RPMI7951 (cell line): ENCODE measurements around the gene A4GALT. TPM values are rescaled to one million over a fixed set of nuclear protein-coding genes. Genes with fewer than 3 reads are reported as not detected.
A peak's percentile ranks its signal among the peaks of the same experiment; 100 is the strongest.
"Not testable (repeated sequence)": the region's sequence is repeated elsewhere in the genome, so short reads cannot be mapped to it uniquely, and the experiment has no call there.

Experiments used
- DNase-seq: peaks from one replicate; pipeline ENCODE4 v3.0.0-alpha.2; 2012; ENCODE audit warnings: low read depth
- total RNA-seq: library from RNA; depleted of rRNA; stranded (reverse); fragments of >200 nt; shearing (Covaris generic); gene quantifications from 2 replicates; pipeline ENCODE4 v1.2.3, GENCODE V29; 2014

The A4GALT gene
- total RNA-seq, 1 experiment from 2014 or later = 3.2 TPM

- not testable (repeated sequence) for DNase-seq
These were observed 19.6 kb upstream of the A4GALT start for GRCh38 chr22:42740320-42740719.

DNA sequence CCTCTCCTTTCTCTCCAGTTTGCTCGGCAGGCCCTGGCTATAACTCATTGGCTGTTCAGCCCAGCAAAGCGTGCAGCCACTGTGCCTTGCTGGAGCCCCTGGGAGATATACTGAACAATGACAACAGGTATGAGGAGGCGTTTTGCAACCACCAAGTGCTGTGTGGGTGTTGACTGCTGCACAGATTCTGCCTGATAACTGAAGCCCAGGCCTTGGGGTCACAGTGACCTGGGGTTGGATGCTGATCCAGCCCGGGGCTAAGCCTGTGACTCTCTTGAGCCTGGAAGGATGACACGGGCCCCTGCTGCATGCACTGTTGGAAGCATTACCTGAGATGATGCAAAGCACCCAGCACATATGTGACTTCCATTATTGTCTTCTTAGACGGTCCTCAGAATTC is 13.7 kb upstream of the A4GALT start:
- DNase-seq = no peak

DNA sequence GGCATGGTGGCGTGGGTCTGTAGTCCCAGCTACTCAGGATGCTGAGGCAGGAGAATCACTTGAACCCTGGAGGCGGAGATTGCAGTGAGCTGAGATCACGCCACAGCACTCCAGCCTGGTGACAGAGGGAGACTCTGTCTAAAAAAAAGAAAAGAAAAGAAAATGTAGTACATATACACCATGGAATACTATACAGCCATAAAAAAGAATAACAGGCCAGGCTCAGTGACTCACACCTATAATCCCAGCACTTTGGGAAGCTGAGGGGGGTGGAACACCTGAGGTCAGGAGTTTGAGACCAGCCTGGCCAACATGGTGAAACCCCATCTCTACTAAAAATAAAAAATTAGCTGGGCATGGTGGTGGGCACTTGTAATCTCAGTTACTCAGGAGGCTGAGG is 12.7 kb upstream of the A4GALT start:
- not testable (repeated sequence) for DNase-seq

GRCh38 chr22:42732081-42732480 is 11.4 kb upstream of the A4GALT start:
- no peak for DNase-seq

- no peak for DNase-seq
These were observed 6.1 kb upstream of the A4GALT start for GRCh38 chr22:42726811-42727210.

GRCh38 chr22:42725606-42726355 is 5.1 kb upstream of the A4GALT start:
- no peak for DNase-seq

GRCh38 chr22:42724062-42724461 is 3.4 kb upstream of the A4GALT start:
- no peak for DNase-seq

DNA sequence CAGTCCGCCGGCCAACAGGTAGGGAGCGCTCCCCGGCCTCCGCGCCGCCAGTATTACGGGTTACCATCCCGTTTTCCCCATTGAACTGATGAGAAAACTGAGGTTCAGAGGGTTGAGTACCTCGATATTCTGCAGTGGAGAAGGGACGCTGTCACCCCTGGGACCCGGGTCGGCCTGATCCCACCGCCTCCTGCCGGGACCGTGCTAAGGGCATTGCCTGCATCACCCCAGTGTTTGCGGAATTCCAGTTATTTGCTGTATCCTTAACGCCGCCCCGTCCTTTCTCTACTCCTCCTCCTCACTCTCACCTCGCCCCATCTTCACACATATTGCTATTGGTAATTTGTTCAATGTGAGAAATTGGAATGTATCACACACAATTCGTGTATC is 370 bp upstream of the A4GALT start:
- DNase-seq = no peak

DNA sequence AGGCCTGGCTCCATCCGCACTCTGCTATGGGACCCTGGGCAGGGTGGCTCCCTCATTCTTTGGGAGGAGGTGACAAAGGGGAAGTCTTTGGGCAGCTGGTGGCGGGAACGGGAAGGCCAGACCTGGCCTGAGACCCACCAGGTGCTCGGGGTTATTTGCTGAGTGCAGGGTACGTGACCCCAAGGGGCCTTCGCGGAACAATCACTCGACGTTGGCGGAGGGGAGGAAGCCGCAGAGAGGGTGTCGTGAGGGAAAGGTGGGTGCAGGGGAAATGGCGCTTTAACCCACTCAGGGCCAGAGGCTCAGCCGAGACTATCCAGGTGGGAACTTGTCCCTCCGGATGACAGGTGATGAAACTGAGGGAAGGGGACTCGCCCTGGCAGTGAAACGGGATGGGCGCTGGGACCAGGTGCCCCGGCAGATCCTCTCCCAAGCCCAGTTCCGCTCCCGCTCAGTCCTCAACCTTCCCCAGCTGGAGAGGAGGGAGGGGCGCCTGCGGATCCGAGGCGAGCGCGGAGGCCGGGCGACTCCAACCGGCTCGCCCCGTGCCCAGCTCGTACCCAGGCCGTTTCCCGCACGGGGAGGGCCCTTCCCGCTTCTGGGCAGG is 911 bp downstream of the A4GALT start:
- DNase-seq = no peak

- DNase-seq = no peak
These were observed 1.5 kb downstream of the A4GALT start for GRCh38 chr22:42719133-42719532.

DNA sequence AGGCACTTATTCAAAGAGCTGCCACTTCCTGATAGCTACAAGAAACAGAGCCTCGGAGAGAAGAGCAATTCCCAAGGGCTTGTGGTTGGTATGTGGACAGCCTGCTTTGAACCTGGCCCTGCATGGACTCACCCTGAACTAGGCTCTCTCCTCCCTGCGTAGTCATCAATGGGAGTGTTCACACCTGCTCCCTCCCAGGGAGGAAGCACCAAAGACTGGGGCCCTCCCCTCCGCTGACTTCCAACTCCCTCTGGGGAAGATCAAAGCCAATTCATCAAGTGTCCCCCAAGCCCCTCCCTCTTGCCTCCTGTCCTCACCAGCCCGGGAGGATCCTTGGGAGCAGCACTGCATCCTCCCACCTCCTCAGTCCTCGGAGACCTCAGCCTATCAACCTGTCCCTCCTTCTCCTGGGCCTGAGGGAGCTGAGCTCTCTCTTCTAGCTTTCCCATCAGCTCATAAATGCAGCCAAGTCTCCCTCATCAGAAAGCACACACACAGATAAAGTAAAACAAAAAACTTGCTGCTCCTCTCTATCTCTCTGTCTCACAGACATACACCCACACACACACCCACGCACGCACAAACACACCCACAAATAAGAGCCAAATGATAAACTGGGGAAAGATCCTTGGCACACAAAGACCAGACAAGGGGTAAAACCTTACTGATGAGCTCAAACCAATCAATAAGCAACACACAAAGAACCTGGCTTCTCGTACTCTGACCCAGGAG is 3.3 kb downstream of the A4GALT start:
- no peak for DNase-seq

DNA sequence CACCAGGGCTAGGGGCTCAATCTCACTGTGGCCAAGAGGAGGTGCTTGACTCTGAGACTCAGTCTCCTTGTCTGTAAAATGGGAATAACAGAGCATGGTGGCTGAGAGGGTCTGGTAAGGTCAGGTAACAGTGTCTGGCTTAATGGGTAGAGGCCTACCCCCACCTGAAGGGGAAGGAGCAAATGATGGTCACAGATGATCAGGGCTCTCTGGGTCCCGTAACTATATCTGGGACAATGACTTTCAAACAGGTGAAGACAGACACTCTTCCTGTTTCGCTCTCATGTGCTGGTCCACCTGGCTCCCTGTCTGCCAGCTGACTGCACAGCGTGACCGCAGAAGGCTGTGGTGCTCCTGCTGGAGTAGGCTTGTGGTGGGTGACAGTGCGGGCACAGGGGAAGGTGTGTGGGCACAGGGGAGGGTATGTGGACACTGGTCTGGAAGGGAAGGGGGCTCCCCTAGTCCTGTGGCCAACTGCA is 4.0 kb downstream of the A4GALT start:
- DNase-seq = no peak

- DNase-seq = peak; percentile 31
These were observed 4.4 kb downstream of the A4GALT start for GRCh38 chr22:42716221-42716620.

GRCh38 chr22:42714768-42715390 is 5.8 kb downstream of the A4GALT start:
- DNase-seq = no peak

DNA sequence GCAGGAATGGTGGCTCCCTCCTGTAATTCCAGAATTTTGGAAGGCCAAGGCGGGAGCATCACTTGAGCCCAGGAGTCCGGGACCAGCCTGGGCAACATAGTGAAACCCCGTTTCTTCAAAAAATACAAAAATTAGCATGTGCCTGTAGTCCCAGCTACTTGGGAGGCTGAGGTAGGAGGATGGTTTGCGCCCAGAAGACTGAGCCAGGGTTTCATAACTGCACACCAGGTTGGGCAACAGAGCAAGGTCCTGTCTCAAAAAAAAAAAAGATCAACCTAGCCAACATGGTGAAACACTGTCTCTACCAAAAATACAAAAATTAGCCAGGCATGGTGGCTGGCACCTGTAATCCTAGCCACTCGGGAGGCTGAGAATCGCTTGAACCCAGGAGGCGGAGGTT is 6.4 kb downstream of the A4GALT start:
- DNase-seq = no peak

- no peak for DNase-seq
These were observed 8.5 kb downstream of the A4GALT start for GRCh38 chr22:42711895-42712837.

GRCh38 chr22:42711281-42711731 is 9.4 kb downstream of the A4GALT start:
- peak; percentile 35 for DNase-seq

DNA sequence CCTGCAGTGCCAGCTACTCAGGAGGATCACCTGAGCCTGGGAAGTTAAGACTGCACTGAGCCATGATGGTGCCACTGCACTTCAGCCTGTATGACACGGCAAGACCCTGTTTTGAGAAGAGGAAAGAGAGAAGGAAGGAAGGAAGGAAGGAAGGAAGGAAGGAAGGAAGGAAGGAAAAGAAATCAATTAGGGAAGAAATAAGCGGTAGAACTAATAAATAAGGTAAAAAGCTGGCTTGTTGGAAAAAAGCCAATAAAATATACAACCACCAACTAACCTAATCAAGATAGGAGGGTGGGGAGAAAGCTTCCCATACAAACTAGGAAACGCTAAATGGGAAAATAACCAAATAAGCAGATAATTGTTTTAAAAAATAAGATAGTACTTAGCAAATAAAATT is 12.3 kb downstream of the A4GALT start:
- no peak for DNase-seq

- no peak for DNase-seq
These were observed 13.2 kb downstream of the A4GALT start for GRCh38 chr22:42707496-42707895.

GRCh38 chr22:42704896-42705295 is 15.8 kb downstream of the A4GALT start:
- no peak for DNase-seq

GRCh38 chr22:42702675-42703074 is 18.0 kb downstream of the A4GALT start:
- DNase-seq = no peak
